ENCODE measurements around the gene SOD3.

DNA sequence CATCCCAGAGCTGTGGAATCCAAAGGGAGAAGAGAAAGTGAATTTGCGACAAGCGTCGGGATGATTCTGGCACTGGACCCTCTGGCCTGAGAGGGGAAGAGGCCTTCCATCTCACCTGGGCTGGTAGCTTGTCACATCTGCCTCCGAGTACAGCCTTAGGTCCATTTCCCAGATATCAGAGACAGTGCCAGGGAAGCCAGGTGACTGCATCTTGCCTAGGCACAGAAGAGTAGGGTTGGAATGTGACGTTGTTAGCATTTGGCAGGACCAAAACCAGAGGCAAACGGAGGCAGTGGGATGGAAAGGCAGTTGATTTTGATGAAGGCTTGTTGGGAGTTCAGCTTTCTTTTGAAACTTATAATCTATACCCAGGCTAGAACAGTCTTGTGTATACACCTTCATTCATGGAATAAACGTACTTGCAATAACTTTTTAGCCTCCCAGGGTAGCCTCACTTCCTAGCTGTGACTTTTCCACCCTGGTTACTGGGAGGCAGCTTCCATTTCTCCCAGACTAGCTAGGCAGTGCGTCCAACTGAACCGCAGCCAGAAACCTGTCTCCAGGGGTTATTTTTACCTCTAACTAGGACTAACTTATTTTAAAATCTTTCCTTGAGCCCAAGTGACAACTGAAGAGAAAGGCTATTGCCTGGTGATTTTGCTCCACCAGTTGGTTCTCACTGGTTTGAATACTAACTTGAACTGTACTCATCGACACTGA is 5.9 kb downstream of the SOD3 start:
- TF ChIP-seq, protein P1, sequence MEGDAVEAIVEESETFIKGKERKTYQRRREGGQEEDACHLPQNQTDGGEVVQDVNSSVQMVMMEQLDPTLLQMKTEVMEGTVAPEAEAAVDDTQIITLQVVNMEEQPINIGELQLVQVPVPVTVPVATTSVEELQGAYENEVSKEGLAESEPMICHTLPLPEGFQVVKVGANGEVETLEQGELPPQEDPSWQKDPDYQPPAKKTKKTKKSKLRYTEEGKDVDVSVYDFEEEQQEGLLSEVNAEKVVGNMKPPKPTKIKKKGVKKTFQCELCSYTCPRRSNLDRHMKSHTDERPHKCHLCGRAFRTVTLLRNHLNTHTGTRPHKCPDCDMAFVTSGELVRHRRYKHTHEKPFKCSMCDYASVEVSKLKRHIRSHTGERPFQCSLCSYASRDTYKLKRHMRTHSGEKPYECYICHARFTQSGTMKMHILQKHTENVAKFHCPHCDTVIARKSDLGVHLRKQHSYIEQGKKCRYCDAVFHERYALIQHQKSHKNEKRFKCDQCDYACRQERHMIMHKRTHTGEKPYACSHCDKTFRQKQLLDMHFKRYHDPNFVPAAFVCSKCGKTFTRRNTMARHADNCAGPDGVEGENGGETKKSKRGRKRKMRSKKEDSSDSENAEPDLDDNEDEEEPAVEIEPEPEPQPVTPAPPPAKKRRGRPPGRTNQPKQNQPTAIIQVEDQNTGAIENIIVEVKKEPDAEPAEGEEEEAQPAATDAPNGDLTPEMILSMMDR (IDR thresholded peaks at IDR 0.05): no peak
- no peak for TF ChIP-seq POLR2A (IDR thresholded peaks at IDR 0.05)

Data from suprapubic skin (tissue), 3 donors.